Sigmoid colon (tissue), 4 donors: ENCODE measurements around the gene TFAP2D.

Source experiments
- CTCF ChIP-seq, 4 experiments: fragments of 450-650 bp in 3 of 4; fragments of 200-600 bp in 1 of 4; IDR thresholded peaks; one replicate each; pipeline ENCODE4 v1.5.1; 2016 to 2019; ENCODE audit warnings: antibody characterized with exemption in 4 of 4, mild to moderate bottlenecking in 3 of 4, moderate library complexity in 2 of 4
- EP300 ChIP-seq, 4 donors: sonication (generic); formaldehyde crosslinking; IDR thresholded peaks; one replicate each; pipeline ENCODE4 v1.6.1; 2017; ENCODE audit warnings: antibody characterized with exemption in 4 of 4
- POLR2A ChIP-seq, 2 donors: fragments of 450-650 bp; IDR thresholded peaks; one replicate each; pipeline ENCODE4 v1.6.1; 2016; ENCODE audit warnings: antibody characterized with exemption in 2 of 2, mild to moderate bottlenecking in 2 of 2, moderate library complexity in 2 of 2

DNA sequence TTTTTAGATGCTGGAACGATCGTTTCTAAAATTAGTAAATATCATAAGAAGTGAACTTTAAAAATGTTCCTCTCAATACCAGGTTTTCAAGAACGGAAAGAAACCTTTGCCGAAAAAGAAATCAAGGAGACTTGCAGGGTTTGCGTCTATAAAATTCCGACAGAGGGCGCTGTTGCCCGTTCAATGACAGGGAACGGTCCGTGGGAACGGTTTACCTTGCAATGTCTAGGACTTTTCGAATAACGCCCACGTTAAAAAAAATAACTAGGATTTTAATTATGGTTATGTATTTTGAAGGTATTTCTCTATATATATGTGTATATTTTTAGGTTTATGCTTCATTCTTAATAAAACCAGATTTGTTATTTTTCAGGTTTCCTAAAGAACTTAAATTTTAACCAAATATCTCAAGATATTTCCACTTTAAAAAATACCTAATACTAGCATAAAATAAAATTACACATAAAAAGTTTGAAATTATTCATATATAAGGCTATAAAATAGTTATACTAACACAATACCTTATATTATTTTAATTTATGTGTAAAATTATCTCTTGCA, 102.9 kb downstream of the TFAP2D start:
- peak; percentile 45 to 73 (median 72) for TF ChIP-seq CTCF (IDR thresholded peaks at IDR 0.05)
- no peak for TF ChIP-seq EP300 (IDR thresholded peaks at IDR 0.05)
- TF ChIP-seq POLR2A (IDR thresholded peaks at IDR 0.05): no peak
